GM03348 (cell line): ENCODE data around the gene LRRIQ1.
"Not testable (repeated sequence)": the region's sequence is repeated elsewhere in the genome, so short reads cannot be mapped to it uniquely, and the experiment has no call there.

ENCODE experiments used
- DNase-seq: peaks from one replicate; pipeline ENCODE4 v3.0.0; 2012; ENCODE audit warnings: low spot score

The LRRIQ1 gene

GRCh38 chr12:85203809-85204208 lies 167.7 kb downstream of the LRRIQ1 start:
- not testable (repeated sequence) for DNase-seq

- no peak for DNase-seq
These were observed 170.4 kb downstream of the LRRIQ1 start for GRCh38 chr12:85206543-85206942.

GRCh38 chr12:85224339-85224738 lies 188.2 kb downstream of the LRRIQ1 start:
- not testable (repeated sequence) for DNase-seq

GRCh38 chr12:85225501-85225900 lies 189.3 kb downstream of the LRRIQ1 start:
- no peak for DNase-seq

- no peak for DNase-seq
These were observed 201.2 kb downstream of the LRRIQ1 start for GRCh38 chr12:85237327-85237726.

GRCh38 chr12:85244561-85244960 lies 208.4 kb downstream of the LRRIQ1 start:
- no peak for DNase-seq

- no peak for DNase-seq
These were observed 217.7 kb downstream of the LRRIQ1 start for GRCh38 chr12:85253853-85254252.

GRCh38 chr12:85257671-85258070 lies 221.5 kb downstream of the LRRIQ1 start:
- no peak for DNase-seq

GRCh38 chr12:85260447-85260846 lies 224.3 kb downstream of the LRRIQ1 start:
- DNase-seq = no peak

GRCh38 chr12:85260896-85261295 lies 224.7 kb downstream of the LRRIQ1 start:
- no peak for DNase-seq

- no peak for DNase-seq
These were observed 230.2 kb downstream of the LRRIQ1 start for GRCh38 chr12:85266356-85266755.

- no peak for DNase-seq
These were observed 237.5 kb downstream of the LRRIQ1 start for GRCh38 chr12:85273381-85274314.

GRCh38 chr12:85274315-85274651 lies 238.1 kb downstream of the LRRIQ1 start:
- no peak for DNase-seq

GRCh38 chr12:85275374-85275773 lies 239.2 kb downstream of the LRRIQ1 start:
- no peak for DNase-seq

- no peak for DNase-seq
These were observed 241.0 kb downstream of the LRRIQ1 start for GRCh38 chr12:85277191-85277590.

GRCh38 chr12:85277900-85278597 lies 241.9 kb downstream of the LRRIQ1 start:
- no peak for DNase-seq

GRCh38 chr12:85278598-85279448 lies 242.7 kb downstream of the LRRIQ1 start:
- no peak for DNase-seq

- DNase-seq = peak; percentile 15
These were observed 243.5 kb downstream of the LRRIQ1 start for GRCh38 chr12:85279449-85280164.

- no peak for DNase-seq
These were observed 244.2 kb downstream of the LRRIQ1 start, which contains the start of gene ALX1 for GRCh38 chr12:85280165-85280983. Gene ALX1, plus strand, starts transcription at chr12:85280220. Its CDS starts 42 bp downstream, at chr12:85280262.

- DNase-seq = no peak
These were observed 245.0 kb downstream of the LRRIQ1 start for GRCh38 chr12:85280984-85281630.
